HFF-Myc (cell line): ENCODE data around the gene CCDC54.

Experiments
- DNase-seq: peaks from one replicate; pipeline ENCODE4 v3.0.0-alpha.2; 2011; ENCODE audit warnings: low read depth; ENCODE audit errors: extremely low read depth
- H3K4me3 ChIP-seq: replicated peaks from 2 replicates; pipeline ENCODE4 v1.5.1; 2011; ENCODE audit warnings: low read depth, mild to moderate bottlenecking, control low read depth, low read length
- TF ChIP-seq, protein P1 (sequence below): IDR thresholded peaks from 2 replicates; pipeline ENCODE4 v1.5.1; 2012; ENCODE audit warnings: mild to moderate bottlenecking, low read depth, low read length, control low read depth; ENCODE audit errors: missing control alignments

Gene CCDC54

DNA sequence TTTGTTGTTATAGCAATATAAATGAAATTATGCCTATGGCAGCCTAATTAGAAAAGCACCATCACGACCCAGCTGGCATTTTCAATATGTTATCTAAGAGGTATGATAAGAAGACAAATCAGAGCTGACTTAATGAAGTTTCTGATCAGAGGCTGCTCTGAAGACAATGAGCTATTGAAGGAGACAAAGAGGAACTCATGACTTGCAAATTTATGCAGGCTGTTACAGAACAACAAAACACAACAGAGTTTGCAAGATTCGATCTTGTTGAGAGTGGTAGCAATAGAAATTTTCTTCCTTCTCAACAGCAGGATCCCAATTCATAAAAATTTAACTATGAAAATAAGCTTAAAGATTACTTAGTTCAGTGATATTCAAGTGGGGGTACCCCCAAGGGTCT is 7.7 kb downstream of the CCDC54 start:
- TF ChIP-seq, protein P1, sequence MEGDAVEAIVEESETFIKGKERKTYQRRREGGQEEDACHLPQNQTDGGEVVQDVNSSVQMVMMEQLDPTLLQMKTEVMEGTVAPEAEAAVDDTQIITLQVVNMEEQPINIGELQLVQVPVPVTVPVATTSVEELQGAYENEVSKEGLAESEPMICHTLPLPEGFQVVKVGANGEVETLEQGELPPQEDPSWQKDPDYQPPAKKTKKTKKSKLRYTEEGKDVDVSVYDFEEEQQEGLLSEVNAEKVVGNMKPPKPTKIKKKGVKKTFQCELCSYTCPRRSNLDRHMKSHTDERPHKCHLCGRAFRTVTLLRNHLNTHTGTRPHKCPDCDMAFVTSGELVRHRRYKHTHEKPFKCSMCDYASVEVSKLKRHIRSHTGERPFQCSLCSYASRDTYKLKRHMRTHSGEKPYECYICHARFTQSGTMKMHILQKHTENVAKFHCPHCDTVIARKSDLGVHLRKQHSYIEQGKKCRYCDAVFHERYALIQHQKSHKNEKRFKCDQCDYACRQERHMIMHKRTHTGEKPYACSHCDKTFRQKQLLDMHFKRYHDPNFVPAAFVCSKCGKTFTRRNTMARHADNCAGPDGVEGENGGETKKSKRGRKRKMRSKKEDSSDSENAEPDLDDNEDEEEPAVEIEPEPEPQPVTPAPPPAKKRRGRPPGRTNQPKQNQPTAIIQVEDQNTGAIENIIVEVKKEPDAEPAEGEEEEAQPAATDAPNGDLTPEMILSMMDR, result no peak
- no peak overlapping the region for H3K4me3 ChIP-seq
- no peak for DNase-seq

DNA sequence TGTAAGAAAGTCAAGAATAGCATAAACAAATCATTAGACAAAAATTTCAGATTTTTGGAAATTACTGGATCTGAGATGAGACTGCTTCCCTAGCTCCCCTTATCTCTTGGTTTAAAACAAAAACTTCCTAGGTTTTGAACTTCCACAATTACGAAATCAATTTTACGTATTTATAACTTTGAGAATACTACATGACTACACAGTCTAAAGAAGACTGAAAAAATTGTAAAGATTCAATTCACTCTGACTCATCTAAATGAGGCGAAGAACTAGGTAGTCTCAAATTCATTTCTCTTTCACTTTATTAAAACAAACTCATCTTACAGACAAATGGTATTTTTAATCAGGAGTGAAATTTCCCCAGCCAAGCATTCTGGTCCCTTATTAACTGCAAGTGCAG is 10.3 kb downstream of the CCDC54 start:
- no peak overlapping the region for H3K4me3 ChIP-seq
- no peak for DNase-seq
- TF ChIP-seq, protein P1, result no peak

DNA sequence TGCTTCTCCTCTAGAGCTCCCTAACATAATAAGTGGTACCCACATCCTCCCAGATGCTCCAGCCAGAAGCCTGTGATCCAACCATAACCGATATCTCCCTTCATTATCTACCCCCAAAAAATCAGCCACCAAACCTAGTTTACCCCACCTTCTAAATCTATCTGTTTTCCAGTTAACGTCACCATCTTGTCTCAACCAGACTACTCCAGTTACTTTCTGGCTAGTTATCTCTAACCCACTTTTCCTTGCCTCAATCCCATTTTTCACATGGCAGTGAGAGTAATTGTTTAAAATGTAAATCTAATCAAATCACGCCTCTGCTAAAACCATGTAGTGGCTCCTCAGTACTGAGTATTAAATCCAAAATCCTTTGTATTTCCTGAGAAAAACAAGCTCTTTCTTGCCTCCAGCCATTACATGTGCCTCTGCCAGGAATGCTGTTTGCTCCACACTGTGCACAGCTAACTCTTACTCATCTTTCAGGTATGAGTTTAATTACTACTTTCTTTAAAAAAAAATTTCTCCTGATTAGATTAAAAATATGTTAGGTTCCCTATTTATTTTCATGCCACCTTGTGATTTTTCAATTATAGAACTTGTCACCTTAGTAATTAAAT is 15.4 kb downstream of the CCDC54 start:
- DNase-seq, result no peak
- no peak overlapping the region for H3K4me3 ChIP-seq
- TF ChIP-seq, protein P1, result no peak

DNA sequence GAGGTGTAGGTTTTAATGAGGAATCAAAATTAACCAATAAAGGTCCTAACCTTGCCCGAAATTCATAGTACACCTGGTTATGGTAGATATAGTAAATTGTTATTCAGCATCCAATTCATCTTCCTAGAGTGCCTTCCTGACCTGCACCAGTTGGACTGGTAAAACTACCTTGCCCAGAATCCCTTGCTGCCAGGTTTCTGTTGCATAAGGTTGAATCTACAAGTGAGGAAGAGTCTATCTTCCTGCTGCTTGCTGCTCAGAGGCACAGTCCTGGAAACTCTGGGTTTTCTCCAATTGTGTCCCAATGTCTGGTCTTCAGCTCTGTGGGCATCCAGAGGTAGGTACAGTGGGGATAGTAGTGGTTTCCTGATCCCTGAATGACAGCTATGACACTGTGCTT is 17.3 kb downstream of the CCDC54 start:
- no peak for DNase-seq
- TF ChIP-seq, protein P1, result no peak
- no peak overlapping the region for H3K4me3 ChIP-seq

DNA sequence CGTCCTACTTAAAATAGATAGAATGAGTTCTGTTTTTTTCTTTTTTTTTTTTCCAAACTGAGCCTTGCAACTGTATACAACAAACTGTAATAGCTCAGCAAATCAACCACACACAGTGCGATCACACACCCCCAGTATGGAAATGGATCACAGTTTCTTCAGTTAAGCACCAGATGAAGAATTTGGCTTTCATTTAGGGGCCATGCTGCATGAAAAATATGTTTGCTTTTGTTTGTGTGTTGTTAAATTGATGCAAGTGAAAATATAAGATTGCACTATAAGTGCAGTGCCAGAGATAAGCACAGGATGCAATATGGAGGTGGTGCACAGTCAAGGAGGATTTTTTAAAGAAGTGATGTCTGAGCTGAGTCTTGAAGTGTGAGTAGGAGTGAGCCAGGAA is 17.8 kb downstream of the CCDC54 start:
- H3K4me3 ChIP-seq, result no peak overlapping the region
- DNase-seq, result no peak
- TF ChIP-seq, protein P1, result no peak

DNA sequence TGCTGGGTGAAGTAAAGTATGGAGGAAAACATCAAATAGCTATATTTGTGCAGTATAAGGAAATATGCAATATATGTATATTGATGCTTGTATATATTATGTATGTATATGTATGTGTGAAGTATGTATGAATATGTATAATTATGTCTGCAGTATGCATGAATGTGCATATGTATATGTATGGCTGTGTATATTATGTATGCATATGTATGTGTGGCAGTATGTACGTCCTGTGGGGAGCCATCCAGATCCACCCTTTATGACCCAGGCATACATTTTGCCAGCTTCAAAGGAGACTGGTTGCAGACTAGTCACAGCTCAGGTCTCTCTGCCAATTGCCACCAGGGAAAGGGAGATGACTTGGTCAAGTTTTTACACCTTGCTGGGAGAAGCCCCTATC is 24.1 kb downstream of the CCDC54 start:
- TF ChIP-seq, protein P1, result no peak
- no peak for DNase-seq
- H3K4me3 ChIP-seq, result no peak overlapping the region

DNA sequence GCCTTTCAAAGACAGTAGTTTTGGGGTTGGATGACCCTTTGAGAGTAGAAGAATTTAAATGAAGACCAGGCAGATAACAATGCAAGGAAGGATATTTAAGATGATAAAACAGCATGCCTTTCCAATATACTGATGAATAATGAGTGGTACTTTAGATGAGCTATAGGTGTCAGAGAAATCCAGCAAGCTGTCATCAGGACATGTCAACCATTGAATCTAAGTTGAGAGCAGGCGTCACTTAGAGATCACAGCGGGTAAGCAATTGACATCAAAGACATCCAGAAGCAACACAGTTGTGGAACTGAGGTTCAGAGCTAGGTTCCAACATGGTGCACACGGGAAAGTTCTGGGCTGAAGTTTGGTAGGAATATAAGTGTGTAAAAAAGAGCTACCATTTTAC is 25.0 kb downstream of the CCDC54 start:
- no peak for DNase-seq
- TF ChIP-seq, protein P1, result no peak
- no peak overlapping the region for H3K4me3 ChIP-seq
